ENCODE data around the gene ITGB4.
A peak's percentile ranks its signal among the peaks of the same experiment; 100 is the strongest.
"Not testable (repeated sequence)": the region's sequence is repeated elsewhere in the genome, so short reads cannot be mapped to it uniquely, and the experiment has no call there.

ITGB4 gene

DNA sequence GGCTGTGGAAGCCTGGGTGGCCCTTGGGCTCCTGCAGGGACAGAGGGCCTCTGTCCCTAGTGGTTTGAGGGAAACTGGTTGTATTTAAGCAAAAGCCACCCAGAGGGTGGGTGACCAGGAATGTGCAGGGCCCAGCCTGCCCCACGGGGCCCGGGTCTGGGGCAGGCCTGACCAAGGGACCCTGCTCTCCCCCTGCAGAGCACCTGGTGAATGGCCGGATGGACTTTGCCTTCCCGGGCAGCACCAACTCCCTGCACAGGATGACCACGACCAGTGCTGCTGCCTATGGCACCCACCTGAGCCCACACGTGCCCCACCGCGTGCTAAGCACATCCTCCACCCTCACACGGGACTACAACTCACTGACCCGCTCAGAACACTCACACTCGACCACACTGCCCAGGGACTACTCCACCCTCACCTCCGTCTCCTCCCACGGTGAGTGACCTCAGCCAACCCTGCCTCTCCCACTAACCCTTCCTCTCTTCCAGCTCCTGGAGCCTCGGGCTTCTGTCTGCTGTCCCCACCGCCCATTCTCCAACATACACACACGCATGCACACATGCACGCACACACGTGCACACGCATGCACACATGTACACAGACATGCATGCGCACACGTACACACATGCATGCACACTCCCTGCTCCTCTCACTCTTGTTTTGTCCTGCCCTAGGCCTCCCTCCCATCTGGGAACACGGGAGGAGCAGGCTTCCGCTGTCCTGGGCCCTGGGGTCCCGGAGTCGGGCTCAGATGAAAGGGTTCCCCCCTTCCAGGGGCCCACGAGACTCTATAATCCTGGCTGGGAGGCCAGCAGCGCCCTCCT is 33.3 kb downstream of the ITGB4 start:
- no peak for DNase-seq

DNA sequence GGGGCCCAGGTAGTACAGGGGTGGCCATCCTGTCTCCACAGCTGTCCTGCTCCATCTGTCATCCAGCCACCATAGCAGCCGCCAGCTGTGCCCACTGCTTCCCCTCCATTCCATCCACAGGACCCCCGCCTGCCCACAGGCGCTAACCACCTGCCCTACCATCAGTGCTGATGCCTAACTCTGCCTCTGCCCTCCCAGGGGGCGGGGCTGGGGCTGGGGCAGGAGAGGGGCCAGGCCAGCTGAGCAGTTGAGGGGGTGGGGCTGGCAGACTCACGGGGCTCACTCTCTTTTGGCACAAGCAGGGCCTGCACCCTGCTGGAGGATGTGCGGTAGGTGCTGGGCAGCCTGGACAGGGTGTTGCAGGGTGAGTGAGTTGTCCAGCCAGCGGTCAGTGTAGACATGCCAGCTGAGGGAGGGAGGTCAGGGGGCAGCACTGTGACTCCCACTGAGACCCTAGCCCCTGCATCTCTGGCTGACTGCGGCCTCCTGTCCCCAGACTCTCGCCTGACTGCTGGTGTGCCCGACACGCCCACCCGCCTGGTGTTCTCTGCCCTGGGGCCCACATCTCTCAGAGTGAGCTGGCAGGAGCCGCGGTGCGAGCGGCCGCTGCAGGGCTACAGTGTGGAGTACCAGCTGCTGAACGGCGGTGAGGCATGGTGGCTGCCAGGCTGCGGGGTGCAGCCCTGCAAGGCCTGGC is 34.1 kb downstream of the ITGB4 start:
- DNase-seq, result no peak

DNA sequence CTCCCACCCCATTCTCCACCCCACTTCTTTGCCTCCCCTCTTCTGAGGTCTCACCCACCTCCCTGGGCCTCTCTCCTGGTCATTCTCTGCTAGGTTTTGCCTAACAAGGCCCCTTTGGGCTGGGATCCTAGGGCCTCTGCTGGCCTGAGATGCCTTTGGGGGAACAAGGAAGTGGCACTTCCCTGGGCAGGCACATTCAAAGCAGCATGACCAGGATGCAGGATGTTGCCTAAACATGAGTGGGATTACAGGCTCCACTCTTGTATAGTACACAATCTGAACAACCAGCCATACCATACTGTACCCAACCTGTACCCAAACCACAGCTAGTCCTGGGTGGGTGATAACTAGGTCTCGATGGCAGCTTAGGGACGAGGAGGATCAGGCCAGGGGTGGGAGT is 34.7 kb downstream of the ITGB4 start:
- DNase-seq, result no peak

DNA sequence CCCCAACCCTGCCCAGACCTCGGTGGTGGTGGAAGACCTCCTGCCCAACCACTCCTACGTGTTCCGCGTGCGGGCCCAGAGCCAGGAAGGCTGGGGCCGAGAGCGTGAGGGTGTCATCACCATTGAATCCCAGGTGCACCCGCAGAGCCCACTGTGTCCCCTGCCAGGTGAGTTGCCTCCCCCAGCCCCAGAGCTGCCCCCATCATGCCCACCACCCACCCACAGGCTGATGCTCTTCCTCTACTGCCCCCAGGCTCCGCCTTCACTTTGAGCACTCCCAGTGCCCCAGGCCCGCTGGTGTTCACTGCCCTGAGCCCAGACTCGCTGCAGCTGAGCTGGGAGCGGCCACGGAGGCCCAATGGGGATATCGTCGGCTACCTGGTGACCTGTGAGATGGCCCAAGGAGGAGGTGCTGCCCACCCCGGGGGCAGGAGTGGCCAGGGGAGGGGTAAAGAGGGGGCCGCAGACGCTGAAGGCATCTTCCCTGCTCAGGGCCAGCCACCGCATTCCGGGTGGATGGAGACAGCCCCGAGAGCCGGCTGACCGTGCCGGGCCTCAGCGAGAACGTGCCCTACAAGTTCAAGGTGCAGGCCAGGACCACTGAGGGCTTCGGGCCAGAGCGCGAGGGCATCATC is 35.3 kb downstream of the ITGB4 start:
- no peak for DNase-seq

DNA sequence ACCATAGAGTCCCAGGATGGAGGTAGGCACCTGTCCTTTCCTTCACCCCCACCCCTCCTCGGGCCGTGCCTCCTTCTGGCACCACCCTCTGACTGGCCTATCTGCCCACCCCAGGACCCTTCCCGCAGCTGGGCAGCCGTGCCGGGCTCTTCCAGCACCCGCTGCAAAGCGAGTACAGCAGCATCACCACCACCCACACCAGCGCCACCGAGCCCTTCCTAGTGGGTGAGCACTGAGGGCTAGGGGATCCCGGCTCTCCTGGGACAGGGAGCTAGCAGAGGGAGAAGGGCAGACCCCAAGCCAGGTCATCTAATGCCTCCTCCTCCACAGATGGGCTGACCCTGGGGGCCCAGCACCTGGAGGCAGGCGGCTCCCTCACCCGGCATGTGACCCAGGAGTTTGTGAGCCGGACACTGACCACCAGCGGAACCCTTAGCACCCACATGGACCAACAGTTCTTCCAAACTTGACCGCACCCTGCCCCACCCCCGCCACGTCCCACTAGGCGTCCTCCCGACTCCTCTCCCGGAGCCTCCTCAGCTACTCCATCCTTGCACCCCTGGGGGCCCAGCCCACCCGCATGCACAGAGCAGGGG is 35.9 kb downstream of the ITGB4 start:
- no peak for DNase-seq

DNA sequence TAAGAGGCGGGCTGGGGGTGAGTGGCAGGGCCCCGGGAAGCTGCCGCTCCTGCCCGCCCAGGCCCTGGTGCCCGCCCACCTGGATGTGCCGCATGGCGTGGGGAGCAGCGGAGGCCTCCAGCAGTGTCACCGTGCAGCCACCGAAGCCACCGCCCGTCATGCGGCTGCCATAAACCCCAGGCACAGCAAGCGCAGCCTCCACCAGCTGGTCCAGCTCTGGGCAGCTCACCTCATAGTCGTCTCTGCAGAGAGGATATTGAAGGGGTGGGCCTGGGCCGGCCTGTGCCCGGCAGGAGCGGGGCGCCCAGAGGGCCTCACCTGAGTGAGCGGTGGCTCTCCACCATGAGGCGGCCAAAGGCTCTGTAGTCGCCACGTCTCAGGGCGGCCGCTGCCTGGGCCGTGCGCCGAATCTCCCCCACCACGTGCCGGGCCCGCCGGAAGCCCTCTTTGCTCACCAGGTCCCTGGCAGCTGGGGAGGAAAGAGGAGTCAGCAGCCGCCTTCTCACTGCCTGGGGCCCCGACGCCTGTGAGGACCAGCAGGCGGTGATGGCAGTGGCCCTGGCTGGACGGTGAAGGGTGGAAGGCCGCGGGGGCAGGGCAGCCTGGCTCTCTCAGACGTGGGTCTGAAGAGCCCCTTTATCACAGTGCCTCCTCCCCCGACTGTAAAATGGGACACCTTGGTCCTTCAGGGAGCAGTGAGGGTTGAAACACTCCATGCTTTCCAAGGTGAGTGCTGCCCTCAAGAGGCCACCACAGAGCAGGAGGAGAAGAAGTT is 37.1 kb downstream of the ITGB4 start:
- DNase-seq, result no peak

DNA sequence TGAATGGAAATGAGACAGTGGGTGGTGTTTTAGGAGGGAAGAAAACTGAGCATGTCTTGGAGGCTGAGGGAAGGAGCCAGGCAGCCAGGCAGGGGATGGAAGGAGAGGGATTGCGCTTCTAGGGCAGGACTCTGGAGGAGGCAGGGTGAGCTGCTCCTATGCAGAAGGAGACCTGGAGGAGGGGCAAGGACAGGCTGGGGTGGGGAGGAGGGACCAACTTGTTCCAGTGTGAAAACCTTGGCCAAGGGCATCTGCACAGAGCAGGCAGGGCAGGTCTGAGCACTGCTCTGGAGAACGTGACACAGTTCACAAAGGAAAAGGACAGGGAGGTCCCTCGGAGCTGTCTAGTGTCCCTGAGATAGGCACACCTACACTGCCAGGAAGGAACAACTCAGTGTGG is 38.2 kb downstream of the ITGB4 start:
- no peak for DNase-seq

DNA sequence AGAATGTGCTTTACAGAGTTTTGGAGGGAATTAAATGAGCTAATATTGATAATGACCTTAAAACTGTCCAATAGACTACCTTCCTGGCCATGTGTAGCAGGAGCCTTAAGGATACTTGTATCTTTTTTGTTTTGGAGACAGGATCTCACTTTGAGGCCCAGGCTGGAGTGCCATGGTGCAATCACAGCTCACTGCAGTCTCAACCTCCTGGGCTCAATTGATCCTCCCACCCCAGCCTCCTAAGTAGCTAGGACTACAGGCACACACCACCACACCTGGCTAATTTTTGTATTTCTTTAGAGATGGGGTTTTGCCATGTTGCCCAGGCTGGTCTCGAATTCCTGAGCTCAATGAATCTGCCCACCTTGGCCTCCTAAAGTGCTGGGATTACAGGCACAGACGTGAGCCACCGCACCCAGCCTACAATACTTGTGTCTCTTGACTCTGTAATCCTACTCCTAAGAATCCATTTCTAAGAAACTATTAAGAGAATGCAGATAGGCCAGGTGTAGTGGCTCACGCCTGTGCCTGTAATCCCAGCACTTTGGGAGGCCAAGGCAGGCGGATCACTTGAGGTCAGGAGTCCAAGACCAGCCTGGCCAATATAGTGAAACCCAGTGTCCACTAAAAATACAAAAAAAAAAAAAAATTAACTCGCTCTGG is 38.9 kb downstream of the ITGB4 start:
- not testable (repeated sequence) for DNase-seq

DNA sequence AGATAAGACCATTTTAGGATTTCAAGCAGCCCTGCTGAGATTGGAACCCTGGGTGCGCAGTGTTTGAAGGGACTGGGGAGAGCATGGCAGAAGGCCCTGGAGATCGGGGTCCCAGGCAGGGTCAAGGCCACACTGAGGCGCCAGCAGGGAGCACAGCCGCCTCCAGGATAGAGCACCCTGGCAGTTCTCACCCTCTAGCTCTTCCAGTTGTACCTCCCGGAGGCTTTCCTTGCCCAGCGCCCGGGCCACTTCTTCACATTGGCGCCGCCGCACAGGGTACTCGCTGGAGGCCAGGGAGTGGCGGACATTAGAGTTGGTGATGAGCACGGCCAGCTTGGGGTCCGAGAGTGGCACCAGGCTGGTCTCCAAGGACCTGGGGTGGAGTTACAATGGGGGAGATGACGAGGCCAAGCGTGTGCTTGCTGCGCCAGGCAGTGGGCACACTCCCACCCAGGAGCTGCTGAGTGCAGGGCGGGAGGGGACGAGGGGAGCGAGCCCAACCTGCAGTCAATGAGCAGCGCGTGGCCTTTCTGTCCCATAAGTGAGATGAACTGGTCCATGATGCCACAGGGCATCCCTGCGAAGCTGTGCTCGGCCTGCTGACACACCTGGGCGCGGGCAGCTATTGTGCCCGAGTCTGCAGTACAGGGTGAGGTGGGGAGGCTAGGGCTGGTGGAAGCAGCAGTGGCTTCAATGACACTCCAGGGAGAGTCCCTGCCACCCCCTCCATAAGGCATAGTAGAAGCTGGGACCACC is 41.4 kb downstream of the ITGB4 start:
- DNase-seq, result no peak

DNA sequence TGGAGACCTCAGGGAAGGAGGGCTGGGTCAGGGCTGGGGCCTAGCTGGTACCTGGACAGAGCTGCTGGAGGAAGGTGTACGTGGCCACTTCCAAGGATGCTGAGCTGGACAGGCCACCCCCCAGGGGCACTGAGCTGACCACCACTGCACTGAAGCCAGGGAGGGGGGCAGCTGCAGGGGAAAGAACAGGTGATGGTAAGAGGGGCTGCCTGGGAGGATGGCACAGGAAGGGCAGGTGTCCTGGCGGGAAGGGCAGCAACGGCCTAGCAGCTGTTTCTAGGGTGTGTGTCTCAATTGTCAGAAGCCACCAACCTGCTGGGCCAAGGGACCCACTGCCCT is 42.0 kb downstream of the ITGB4 start:
- no peak for DNase-seq

DNA sequence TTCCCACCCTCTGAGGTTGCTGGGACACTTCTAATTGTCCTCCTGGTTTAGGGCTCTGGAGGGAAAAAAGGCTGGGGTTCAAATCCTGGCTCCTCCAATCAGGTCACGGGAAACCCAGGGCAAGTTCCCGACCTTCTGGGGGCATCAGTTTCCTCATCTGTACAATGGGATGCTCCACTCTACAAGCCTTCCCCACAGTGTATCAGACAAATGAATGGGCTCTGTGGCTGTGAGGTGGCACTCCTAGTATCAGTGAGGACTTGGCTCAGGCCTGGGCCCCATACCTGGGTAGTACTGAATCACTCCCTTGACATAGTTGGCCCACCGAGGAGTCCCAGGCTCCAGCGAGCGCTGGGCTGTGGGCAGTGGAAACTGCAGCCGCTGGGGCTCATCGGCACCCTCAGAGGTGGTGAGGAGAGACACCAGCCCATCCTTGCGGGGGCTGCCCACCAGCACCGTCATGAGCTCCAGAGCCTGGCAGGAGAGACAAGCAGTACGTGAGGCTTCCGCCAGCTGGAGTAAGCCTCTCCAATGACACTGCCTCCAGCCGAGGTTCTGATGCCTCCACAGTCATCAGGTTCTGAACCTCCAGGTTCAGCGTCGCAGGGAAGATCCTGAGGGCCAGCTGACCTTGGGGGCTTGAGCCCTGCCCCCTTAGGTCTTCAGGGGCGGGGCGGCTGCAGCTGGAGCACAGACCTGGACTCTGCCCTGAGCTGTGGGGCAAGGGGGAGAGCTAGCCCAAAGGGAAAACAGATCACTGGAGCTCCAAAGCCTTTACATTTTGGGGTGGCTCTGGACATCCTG is 42.6 kb downstream of the ITGB4 start:
- no peak for DNase-seq

DNA sequence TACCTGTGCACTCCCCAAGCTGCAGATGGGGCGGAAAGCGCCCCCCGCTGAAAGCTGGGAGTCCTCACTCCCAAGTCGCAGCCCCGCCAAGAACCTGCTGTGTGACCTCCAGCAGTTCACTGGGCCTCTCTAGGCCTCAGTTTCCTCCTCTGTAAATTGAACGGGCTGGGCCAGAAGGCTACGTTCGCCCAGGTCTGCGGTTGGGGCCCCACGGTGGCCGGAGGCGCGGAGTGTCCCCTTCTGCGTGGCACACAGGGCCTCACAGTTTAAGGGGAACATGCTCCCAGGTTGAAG is 43.1 kb downstream of the ITGB4 start:
- DNase-seq, result no peak

DNA sequence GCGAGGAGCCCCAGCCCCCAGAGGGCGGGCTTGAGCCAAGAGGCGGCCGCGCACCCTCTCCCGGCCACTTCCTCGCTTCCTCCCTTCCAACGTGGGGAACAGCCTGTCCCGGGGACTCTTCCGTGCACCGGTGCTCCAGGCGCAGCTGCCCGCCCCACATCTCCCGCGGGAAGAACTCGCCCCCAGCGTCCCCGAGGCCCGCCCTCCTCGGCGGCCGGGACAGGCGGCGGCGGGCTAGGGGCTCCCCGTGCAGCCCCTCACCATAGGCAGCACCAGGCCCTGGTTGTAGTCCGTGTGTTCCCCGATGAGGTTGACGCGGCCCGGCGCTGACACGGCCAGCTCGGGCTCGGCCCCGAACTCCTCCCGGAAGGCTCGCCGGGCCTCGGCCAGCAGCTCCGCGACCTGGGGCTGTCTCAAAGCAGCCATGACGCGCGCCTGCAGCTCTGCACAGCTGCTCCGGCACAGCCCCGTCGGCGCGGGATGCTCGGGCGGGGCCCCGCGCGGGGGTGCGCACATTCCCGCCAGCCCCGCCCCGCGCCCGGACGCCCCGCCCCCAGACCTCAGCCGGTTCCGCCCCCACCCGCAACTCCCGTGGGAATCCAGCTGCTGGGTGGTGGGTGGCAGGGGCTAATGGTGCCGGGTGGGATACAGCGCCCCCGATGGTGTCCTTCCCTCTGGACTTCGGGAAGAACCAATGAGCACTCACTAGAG is 43.6 kb downstream of the ITGB4 start, which contains the start of gene GALK1:
GALK1 (minus strand) TSS at position 482 of the 711 bp plus-strand sequence; CDS start at position 426, 56 bp downstream.
- peak; percentile 65 for DNase-seq

DNA sequence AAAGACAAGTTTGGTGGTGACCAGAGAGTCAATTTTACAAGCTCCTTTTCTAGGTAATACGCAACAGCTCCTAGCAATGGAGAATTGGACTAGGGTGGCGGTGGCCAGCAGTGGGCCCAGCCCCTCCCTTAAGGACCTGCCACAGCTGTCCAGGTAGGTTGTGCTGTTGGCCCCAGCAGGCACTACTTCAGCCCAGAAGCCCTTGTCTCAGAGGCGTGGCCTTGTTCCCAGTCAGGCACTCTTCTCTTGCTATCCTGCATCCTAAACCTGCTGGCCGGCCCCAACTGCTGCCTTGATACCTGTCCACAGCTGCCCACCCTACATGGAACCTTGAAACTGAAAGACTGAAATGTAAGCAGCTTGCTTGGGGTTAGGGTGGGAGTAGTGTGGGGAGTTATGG is 44.7 kb downstream of the ITGB4 start:
- DNase-seq, result no peak

DNA sequence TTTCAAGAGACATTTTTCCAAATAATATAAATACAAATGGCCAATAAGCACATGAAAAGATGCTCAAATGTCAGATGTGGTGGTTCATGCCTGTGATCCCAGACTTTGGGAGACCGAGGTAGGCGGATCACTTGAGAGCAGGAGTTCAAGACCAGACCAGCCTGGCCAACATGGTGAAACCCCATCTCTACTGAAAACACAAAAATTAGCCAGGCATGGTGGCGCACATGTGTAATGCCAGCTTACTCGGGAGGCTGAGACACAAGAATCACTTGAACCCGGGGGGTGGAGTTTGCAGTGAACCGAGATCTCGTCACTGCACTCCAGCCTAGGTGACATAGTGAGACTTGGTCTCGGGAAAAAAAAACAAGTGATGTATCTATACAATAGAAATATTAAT is 46.6 kb downstream of the ITGB4 start:
- no peak for DNase-seq

DNA sequence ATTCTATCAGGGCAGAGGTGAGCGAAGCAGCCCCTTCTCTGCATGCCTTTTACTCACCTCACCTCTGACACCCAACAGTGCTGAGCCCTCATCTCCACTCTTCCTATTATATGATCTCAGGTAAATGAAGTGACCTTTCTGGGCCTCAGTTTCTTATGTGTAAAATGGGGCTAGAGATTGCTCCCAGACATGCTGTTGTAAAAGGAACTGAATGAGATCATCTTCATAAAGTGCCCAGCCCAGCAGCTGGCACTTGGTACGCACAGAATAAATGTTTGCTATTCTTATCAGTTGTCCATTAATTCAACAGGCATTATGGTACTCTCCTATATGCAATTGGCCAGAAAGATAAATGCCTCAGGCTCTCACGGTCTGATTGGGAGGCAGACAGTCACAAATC is 48.3 kb downstream of the ITGB4 start:
- DNase-seq, result no peak

DNA sequence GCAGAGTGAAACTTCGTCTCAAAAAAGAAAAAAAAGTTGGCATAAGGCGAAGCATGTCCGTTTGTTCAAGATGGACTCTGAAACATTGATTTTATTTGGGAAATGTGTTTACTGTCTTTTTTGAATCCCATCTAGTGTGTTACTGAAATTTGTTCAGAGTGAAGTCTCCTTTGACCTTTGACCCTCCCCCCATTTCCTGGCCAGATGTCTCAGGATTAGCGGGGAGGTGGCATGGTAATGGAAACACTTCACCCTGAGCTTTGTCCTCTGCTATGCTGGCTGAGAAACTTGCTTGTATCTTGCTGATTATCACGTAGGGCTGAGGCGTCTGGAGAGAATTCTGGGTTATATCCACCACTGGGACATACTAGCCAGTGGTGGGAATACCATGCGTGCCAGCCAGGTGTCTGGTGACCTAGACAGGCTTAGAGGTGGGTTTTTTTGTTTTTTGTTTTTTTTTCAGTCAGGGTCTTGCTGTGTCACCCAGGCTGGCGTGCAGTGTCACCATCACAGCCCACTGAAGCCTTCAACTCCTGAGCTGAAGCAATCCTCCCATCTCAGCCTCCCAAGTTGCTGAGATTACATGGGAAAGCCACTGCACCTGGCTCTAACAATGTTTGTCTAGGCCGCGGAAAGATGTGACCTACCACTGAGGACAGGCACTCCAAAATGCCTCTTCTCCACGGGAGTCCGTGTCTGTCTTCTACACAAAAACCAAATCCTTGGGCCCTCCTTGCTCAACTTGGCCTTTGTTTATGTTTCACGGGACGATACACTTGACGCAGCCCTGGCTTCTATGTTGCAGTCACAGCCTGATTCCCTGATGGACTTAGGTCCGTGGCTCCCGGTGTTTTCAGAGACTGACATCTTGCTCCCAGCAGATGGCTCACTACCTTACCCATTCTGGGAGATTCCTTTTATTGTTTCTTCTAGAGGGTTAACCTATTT is 50.3 kb downstream of the ITGB4 start:
- no peak for DNase-seq

DNA sequence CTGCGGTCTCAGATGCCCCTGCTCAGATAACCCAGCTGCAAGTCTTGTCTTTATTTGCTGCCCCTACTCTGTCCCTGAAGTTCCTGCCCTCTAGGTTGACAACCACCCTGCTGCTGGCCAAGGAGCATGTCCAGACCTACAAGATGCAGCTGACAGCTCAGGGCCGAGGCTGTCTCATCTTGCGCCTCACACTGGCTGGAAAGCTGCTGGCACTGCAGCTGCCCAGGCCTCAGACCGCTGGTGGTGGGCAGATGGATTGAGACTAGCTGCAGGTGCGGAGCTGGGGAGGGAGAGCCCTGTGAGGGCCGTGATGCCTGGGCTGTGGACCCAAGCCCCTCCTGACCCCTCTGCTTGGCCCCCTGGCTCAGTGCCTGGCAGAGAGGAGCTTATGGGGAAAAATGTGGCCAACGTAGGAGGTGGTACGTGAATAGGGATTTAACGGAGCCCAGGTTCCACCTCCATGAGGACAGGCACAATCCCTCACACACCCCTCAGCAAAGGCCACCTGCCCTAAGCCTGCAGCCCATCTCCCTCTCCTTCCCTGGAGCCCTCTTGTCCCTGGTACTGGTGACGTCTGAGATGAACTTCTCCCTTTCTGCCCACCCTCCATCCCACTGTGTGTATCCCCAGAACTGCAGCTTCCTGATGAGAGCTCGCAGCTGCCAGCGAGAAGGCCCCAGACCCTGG is 52.0 kb downstream of the ITGB4 start:
- no peak for DNase-seq
